ENCODE measurements around the gene NAGPA. TPM values are rescaled to one million over a fixed set of nuclear protein-coding genes. Genes with fewer than 3 reads are reported as not detected.

The NAGPA gene
- total RNA-seq, 1 experiment from 2014 or later, result 11.7 TPM

DNA sequence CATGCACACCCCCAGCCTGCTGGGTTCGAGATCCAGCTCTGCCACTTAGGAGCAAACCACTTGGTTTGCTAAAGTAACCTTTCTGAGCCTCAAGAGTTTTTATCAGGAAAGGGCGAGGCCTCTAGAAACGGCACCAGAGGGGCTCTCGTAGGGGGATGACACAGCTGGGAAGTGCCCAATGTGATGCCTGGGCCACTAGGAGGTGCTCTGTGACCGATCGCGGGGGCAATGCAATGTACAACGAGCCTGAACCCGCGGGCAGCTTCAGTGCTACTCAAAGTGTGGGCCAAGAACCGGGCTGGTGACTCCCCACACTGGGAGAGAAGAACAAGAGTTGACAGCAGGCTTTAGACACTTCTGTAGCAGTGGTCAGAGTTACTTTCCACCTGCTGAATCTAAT, 22.6 kb upstream of the NAGPA start:
- BruUV-seq (replicated peaks), result no TSS peak
- peak; percentile 63 for DNase-seq (ENCODE audit: low spot score)
- Histone ChIP-seq H3K36me3 (ENCODE audit: insufficient read depth, low read length, poor library complexity, severe bottlenecking) (no peaks in the 10 kb centered on the region), H3K4me3 (ENCODE audit: low read depth, low read length, poor library complexity, severe bottlenecking) (no peak overlapping the region), H3K27ac (ENCODE audit: low read depth, low read length, poor library complexity, severe bottlenecking) (no peak overlapping the region), H3K4me1 (ENCODE audit: insufficient read depth, low read length, poor library complexity, severe bottlenecking) (no peaks in the 10 kb centered on the region), H3K9me3 (ENCODE audit: low read depth, low read length, poor library complexity, severe bottlenecking) (no peaks in the 10 kb centered on the region), H3K27me3 (replicated peaks; ENCODE audit: insufficient read depth, low read depth, low read length, poor library complexity) (peaks cover 5% of the 10 kb centered on the region)
- intact Hi-C loops (cut with micrococcal nuclease; ENCODE audit: unreplicated experiment), result no loop called here
- ChIA-PET POLR2A (ENCODE audit: low non-redundant PET) (no interaction called here), CTCF (interaction anchor here (0.6 to 1.1 kb wide), 3 partner anchors 28 to 1535 kb away, joined by 3 read pairs; no protein-coding TSS in a partner anchor)
- TF ChIP-seq EZH2 (IDR thresholded peaks at IDR 0.05; ENCODE audit: borderline replicate concordance, low read depth, low read length, poor library complexity, severe bottlenecking) (no peak), CTCF (conservative IDR thresholded peaks at IDR 0.05; ENCODE audit: low read depth, low read length) (peak; percentile 77)

GRCh38 chr16:5054876-5055865, 21.4 kb upstream of the NAGPA start:
- ChIA-PET CTCF (no interaction called here), POLR2A (ENCODE audit: low non-redundant PET) (no interaction called here)
- H3K9me3 ChIP-seq (ENCODE audit: low read depth, low read length, poor library complexity, severe bottlenecking), result no peaks in the 10 kb centered on the region
- H3K27ac ChIP-seq (ENCODE audit: low read depth, low read length, poor library complexity, severe bottlenecking), result no peak overlapping the region
- H3K4me1 ChIP-seq (ENCODE audit: insufficient read depth, low read length, poor library complexity, severe bottlenecking), result no peaks in the 10 kb centered on the region
- intact Hi-C loops (cut with micrococcal nuclease; ENCODE audit: unreplicated experiment), result no loop called here
- TF ChIP-seq CTCF (conservative IDR thresholded peaks at IDR 0.05; ENCODE audit: low read depth, low read length) (no peak), EZH2 (IDR thresholded peaks at IDR 0.05; ENCODE audit: borderline replicate concordance, low read depth, low read length, poor library complexity, severe bottlenecking) (no peak)
- no peak overlapping the region for H3K4me3 ChIP-seq (ENCODE audit: low read depth, low read length, poor library complexity, severe bottlenecking)
- H3K36me3 ChIP-seq (ENCODE audit: insufficient read depth, low read length, poor library complexity, severe bottlenecking), result no peaks in the 10 kb centered on the region
- BruUV-seq (replicated peaks), result no TSS peak
- H3K27me3 ChIP-seq (replicated peaks; ENCODE audit: insufficient read depth, low read depth, low read length, poor library complexity), result peaks cover 11% of the 10 kb centered on the region
- no peak for DNase-seq (ENCODE audit: low spot score)

DNA sequence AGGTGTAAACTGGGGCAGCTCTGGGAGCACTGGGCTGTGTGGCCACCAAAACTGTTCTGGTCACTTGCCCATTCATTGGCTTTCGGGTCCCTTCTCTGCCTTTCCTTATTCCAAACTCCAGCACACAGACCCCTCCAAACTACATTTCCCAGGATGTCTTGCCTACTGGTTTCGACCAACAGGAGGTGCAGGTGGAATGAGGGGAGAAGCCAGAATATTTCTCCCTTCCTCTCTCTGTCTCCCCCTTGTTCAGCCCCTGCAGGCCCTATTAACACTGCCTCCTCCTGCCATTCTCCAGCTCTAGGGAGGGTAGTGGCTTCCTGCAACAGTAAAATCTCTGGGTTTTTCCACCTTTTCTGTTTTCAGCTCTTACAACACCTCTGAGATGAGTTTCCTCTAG, 13.2 kb upstream of the NAGPA start:
- ChIA-PET CTCF (no interaction called here), POLR2A (ENCODE audit: low non-redundant PET) (no interaction called here)
- Histone ChIP-seq H3K27me3 (replicated peaks; ENCODE audit: insufficient read depth, low read depth, low read length, poor library complexity) (peaks cover 40% of the 10 kb centered on the region), H3K4me3 (ENCODE audit: low read depth, low read length, poor library complexity, severe bottlenecking) (no peak overlapping the region), H3K4me1 (ENCODE audit: insufficient read depth, low read length, poor library complexity, severe bottlenecking) (no peaks in the 10 kb centered on the region), H3K9me3 (ENCODE audit: low read depth, low read length, poor library complexity, severe bottlenecking) (no peaks in the 10 kb centered on the region), H3K27ac (ENCODE audit: low read depth, low read length, poor library complexity, severe bottlenecking) (no peak overlapping the region), H3K36me3 (ENCODE audit: insufficient read depth, low read length, poor library complexity, severe bottlenecking) (no peaks in the 10 kb centered on the region)
- intact Hi-C loops (cut with micrococcal nuclease; ENCODE audit: unreplicated experiment), result no loop called here
- TF ChIP-seq EZH2 (IDR thresholded peaks at IDR 0.05; ENCODE audit: borderline replicate concordance, low read depth, low read length, poor library complexity, severe bottlenecking) (no peak), CTCF (conservative IDR thresholded peaks at IDR 0.05; ENCODE audit: low read depth, low read length) (no peak)
- no peak for DNase-seq (ENCODE audit: low spot score)
- BruUV-seq (replicated peaks), result no TSS peak
